CD8-positive, alpha-beta memory T cell (primary cell): ENCODE measurements around the gene TSHZ2. TPM values are rescaled to one million over a fixed set of nuclear protein-coding genes. Genes with fewer than 3 reads are reported as not detected.

Experiments
- CTCF ChIA-PET: fragments of 350-600 bp; sonication (Branson Sonifier 250); formaldehyde crosslinking; loops from one replicate; lab custom pipeline; 2021; ENCODE audit warnings: antibody characterized with exemption; lab: Charles Lee
- POLR2A ChIA-PET: fragments of 350-600 bp; sonication (Branson Sonifier 250); formaldehyde crosslinking; loops from one replicate; lab custom pipeline; 2021; ENCODE audit warnings: antibody characterized with exemption; lab: Charles Lee
- DNase-seq, 5 donors: peaks; one replicate each; pipeline versions ENCODE4 v3.0.0 to v3.0.0-alpha.2; 2020 to 2022; ENCODE audit warnings: mixed read lengths in 1 of 5
- H3K27ac ChIP-seq: one replicate; pipeline ENCODE4 v1.7.0; 2013; ENCODE audit warnings: low read depth, mild to moderate bottlenecking, low read length, moderate library complexity
- H3K27me3 ChIP-seq: 2 replicates; pipeline ENCODE4 v1.7.0; 2013; ENCODE audit warnings: low read length, mild to moderate bottlenecking; ENCODE audit not compliant: insufficient read depth, poor library complexity, severe bottlenecking
- H3K36me3 ChIP-seq: 2 replicates; pipeline ENCODE4 v1.7.0; 2013; ENCODE audit warnings: mild to moderate bottlenecking, low read length, moderate library complexity; ENCODE audit not compliant: insufficient read depth
- H3K4me1 ChIP-seq: 2 replicates; pipeline ENCODE4 v1.7.0; 2013; ENCODE audit warnings: mild to moderate bottlenecking, low read length, moderate library complexity; ENCODE audit not compliant: insufficient read depth
- H3K4me3 ChIP-seq: 2 replicates; pipeline ENCODE4 v1.7.0; 2013; ENCODE audit warnings: mild to moderate bottlenecking, low read length
- H3K9me3 ChIP-seq: 2 replicates; pipeline ENCODE4 v1.7.0; 2013; ENCODE audit warnings: mild to moderate bottlenecking, low read length
- H3K27ac Mint-ChIP-seq, 8 donors: one replicate each; pipeline ENCODE4 v1.8.0; 2020 to 2021; ENCODE audit warnings: mixed read lengths in 8 of 8, mild to moderate bottlenecking in 6 of 8, inconsistent platforms in 3 of 8, moderate library complexity in 3 of 8
- H3K27me3 Mint-ChIP-seq, 2 donors: one replicate each; pipeline ENCODE4 v1.8.0; 2020 to 2021; ENCODE audit warnings: mixed read lengths in 2 of 2, mild to moderate bottlenecking in 1 of 2, moderate library complexity in 1 of 2
- H3K36me3 Mint-ChIP-seq, 3 donors: one replicate each; pipeline ENCODE4 v1.8.0; 2020 to 2021; ENCODE audit warnings: mixed read lengths in 3 of 3, inconsistent platforms in 1 of 3, mild to moderate bottlenecking in 1 of 3
- H3K4me1 Mint-ChIP-seq, 3 donors: one replicate each; pipeline ENCODE4 v1.8.0; 2020 to 2021; ENCODE audit warnings: mixed read lengths in 3 of 3, inconsistent platforms in 1 of 3, mild to moderate bottlenecking in 1 of 3
- H3K4me3 Mint-ChIP-seq, 7 donors: one replicate each; pipeline ENCODE4 v1.8.0; 2020 to 2021; ENCODE audit warnings: mixed read lengths in 7 of 7, mild to moderate bottlenecking in 6 of 7, moderate library complexity in 4 of 7, inconsistent platforms in 2 of 7
- H3K9me3 Mint-ChIP-seq, 5 donors: one replicate each; pipeline ENCODE4 v1.8.0; 2020 to 2022; ENCODE audit warnings: mixed read lengths in 5 of 5, mild to moderate bottlenecking in 3 of 5, moderate library complexity in 2 of 5, inconsistent platforms in 1 of 5
- polyA plus RNA-seq: library from polyadenylated mRNA; unstranded; fragments of 300-500 nt; fragmentation: Illumina TruSeq; gene quantifications from one replicate; pipeline ENCODE4 v1.2.3, GENCODE V29; 2021
- total RNA-seq, 2 experiments: library from RNA; stranded (reverse); gene quantifications; one replicate each; pipeline ENCODE4 v1.2.3, GENCODE V29; 2021

The TSHZ2 gene
- total and polyA plus RNA-seq, 3 experiments from 2014 or later: 0.10 to 1.6 (median 1.5) TPM

- peaks cover 0 to 4% of the 10 kb centered on the region in 2 donors for H3K27me3 Mint-ChIP-seq
- ChIA-PET CTCF (interaction anchor here (0.7 to 1.5 kb wide), 2 partner anchors 8 to 250 kb away, joined by 3 to 5 read pairs; no protein-coding TSS in a partner anchor), POLR2A (no interaction called here)
- no peak for DNase-seq
- H3K36me3 Mint-ChIP-seq: peaks cover 0 to 1% (median 0%) of the 10 kb centered on the region in 3 donors
- H3K4me3 Mint-ChIP-seq: no peak overlapping the region
- Histone ChIP-seq H3K27ac (no peak overlapping the region), H3K9me3 (no peaks in the 10 kb centered on the region), H3K27me3 (no peaks in the 10 kb centered on the region), H3K4me3 (no peak overlapping the region), H3K36me3 (no peaks in the 10 kb centered on the region), H3K4me1 (no peaks in the 10 kb centered on the region)
- no peaks in the 10 kb centered on the region for H3K9me3 Mint-ChIP-seq
- H3K27ac Mint-ChIP-seq: peak overlapping the region in 1 of 8 donors; percentile 50
- no peaks in the 10 kb centered on the region for H3K4me1 Mint-ChIP-seq
Measured at GRCh38 chr20:53539516-53539915, 567.4 kb downstream of the TSHZ2 start.
